GM18520 (cell line): Measurements from ENCODE around the gene AMDHD2.
A peak's percentile ranks its signal among the peaks of the same experiment; 100 is the strongest.

Source experiments
- ATAC-seq: cut with Tn5 transposase; IDR thresholded peaks from one replicate; pipeline ENCODE4 v1.9.1; 2021; ENCODE audit not compliant: unreplicated experiment

AMDHD2 gene

GRCh38 chr16:2498531-2499253 is 21.5 kb upstream of the AMDHD2 start:
- no peak for ATAC-seq

GRCh38 chr16:2499454-2499853 is 20.7 kb upstream of the AMDHD2 start:
- ATAC-seq, result no peak

- no peak for ATAC-seq
Observed at GRCh38 chr16:2499890-2500429, 20.2 kb upstream of the AMDHD2 start.

- no peak for ATAC-seq
Observed at GRCh38 chr16:2500430-2500917, 19.7 kb upstream of the AMDHD2 start.

- ATAC-seq, result no peak
Observed at GRCh38 chr16:2500918-2501750, 19.0 kb upstream of the AMDHD2 start.

GRCh38 chr16:2501946-2502895 is 17.9 kb upstream of the AMDHD2 start:
- no peak for ATAC-seq

- no peak for ATAC-seq
Observed at GRCh38 chr16:2505695-2506094, 14.5 kb upstream of the AMDHD2 start.

- no peak for ATAC-seq
Observed at GRCh38 chr16:2507052-2507659, 13.0 kb upstream of the AMDHD2 start.

GRCh38 chr16:2507665-2508064 is 12.5 kb upstream of the AMDHD2 start:
- ATAC-seq, result no peak

- ATAC-seq, result no peak
Observed at GRCh38 chr16:2508722-2509400, 11.3 kb upstream of the AMDHD2 start.

GRCh38 chr16:2511128-2511800 is 8.9 kb upstream of the AMDHD2 start:
- ATAC-seq, result no peak

GRCh38 chr16:2511996-2512734 is 8.0 kb upstream of the AMDHD2 start:
- no peak for ATAC-seq

- no peak for ATAC-seq
Observed at GRCh38 chr16:2512735-2513404, 7.3 kb upstream of the AMDHD2 start.

GRCh38 chr16:2513405-2514332 is 6.5 kb upstream of the AMDHD2 start, which contains the start of gene ATP6V0C:
TSS of gene ATP6V0C (plus strand) at chr16:2513952. CDS start at chr16:2514104, 152 bp downstream.
- peak; percentile 62 for ATAC-seq

- ATAC-seq, result no peak
Observed at GRCh38 chr16:2514333-2515179, 5.6 kb upstream of the AMDHD2 start.
